Activated naive CD8-positive, alpha-beta T cell treated with anti-CD3 and anti-CD28 coated beads for 36 hours (primary cell): ENCODE results near the gene CDH3. TPM values are rescaled to one million over a fixed set of nuclear protein-coding genes. Genes with fewer than 3 reads are reported as not detected.
A peak's percentile ranks its signal among the peaks of the same experiment; 100 is the strongest.

Experiments
- DNase-seq: peaks from one replicate; pipeline ENCODE4 v3.0.0; 2021
- H3K27ac Mint-ChIP-seq: one replicate; pipeline ENCODE4 v1.8.0; 2022; ENCODE audit warnings: mild to moderate bottlenecking, moderate library complexity, mixed read lengths
- H3K27me3 Mint-ChIP-seq: one replicate; pipeline ENCODE4 v1.8.0; 2022; ENCODE audit warnings: mild to moderate bottlenecking, mixed read lengths
- H3K36me3 Mint-ChIP-seq: one replicate; pipeline ENCODE4 v1.8.0; 2021; ENCODE audit warnings: mild to moderate bottlenecking, mixed read lengths
- H3K4me1 Mint-ChIP-seq: one replicate; pipeline ENCODE4 v1.8.0; 2021; ENCODE audit warnings: mixed read lengths
- H3K4me3 Mint-ChIP-seq: one replicate; pipeline ENCODE4 v1.8.0; 2022; ENCODE audit warnings: mild to moderate bottlenecking, moderate library complexity, mixed read lengths
- H3K9me3 Mint-ChIP-seq: one replicate; pipeline ENCODE4 v1.8.0; 2022; ENCODE audit warnings: mixed read lengths
- total RNA-seq, 2 experiments: library from RNA; stranded (reverse); gene quantifications; one replicate each; pipeline ENCODE4 v1.2.3, GENCODE V29; 2021

CDH3 gene
- total RNA-seq, 2 experiments from 2014 or later: 0.37 to 0.44 TPM

- H3K36me3 Mint-ChIP-seq: no peaks in the 10 kb centered on the region
- no peak overlapping the region for H3K4me3 Mint-ChIP-seq
- peaks cover 6% of the 10 kb centered on the region for H3K4me1 Mint-ChIP-seq
- peaks cover 19% of the 10 kb centered on the region for H3K27me3 Mint-ChIP-seq
- H3K27ac Mint-ChIP-seq: no peak overlapping the region
- no peaks in the 10 kb centered on the region for H3K9me3 Mint-ChIP-seq
- no peak for DNase-seq
Observed at GRCh38 chr16:68662035-68662434, 16.9 kb downstream of the CDH3 start.

- H3K27ac Mint-ChIP-seq: no peak overlapping the region
- no peak overlapping the region for H3K4me3 Mint-ChIP-seq
- H3K9me3 Mint-ChIP-seq: no peaks in the 10 kb centered on the region
- H3K27me3 Mint-ChIP-seq: peaks cover 11% of the 10 kb centered on the region
- no peak for DNase-seq
- H3K36me3 Mint-ChIP-seq: no peaks in the 10 kb centered on the region
- H3K4me1 Mint-ChIP-seq: peaks cover 20% of the 10 kb centered on the region
Observed at GRCh38 chr16:68664297-68664696, 19.2 kb downstream of the CDH3 start.

GRCh38 chr16:68665501-68665900 lies 20.4 kb downstream of the CDH3 start:
- DNase-seq: no peak
- H3K4me3 Mint-ChIP-seq: no peak overlapping the region
- no peak overlapping the region for H3K27ac Mint-ChIP-seq
- peaks cover 14% of the 10 kb centered on the region for H3K4me1 Mint-ChIP-seq
- no peaks in the 10 kb centered on the region for H3K36me3 Mint-ChIP-seq
- no peaks in the 10 kb centered on the region for H3K9me3 Mint-ChIP-seq
- H3K27me3 Mint-ChIP-seq: peaks cover 4% of the 10 kb centered on the region

GRCh38 chr16:68668266-68668665 lies 23.2 kb downstream of the CDH3 start:
- Mint-ChIP-seq H3K27me3 (peaks cover 10% of the 10 kb centered on the region), H3K9me3 (no peaks in the 10 kb centered on the region), H3K4me3 (no peak overlapping the region), H3K36me3 (no peaks in the 10 kb centered on the region), H3K27ac (peak overlapping the region; percentile 39), H3K4me1 (peaks cover 14% of the 10 kb centered on the region)
- peak; percentile 30 for DNase-seq

- Mint-ChIP-seq H3K4me1 (no peaks in the 10 kb centered on the region), H3K27ac (no peak overlapping the region), H3K27me3 (peaks cover 4% of the 10 kb centered on the region), H3K36me3 (no peaks in the 10 kb centered on the region), H3K4me3 (no peak overlapping the region), H3K9me3 (no peaks in the 10 kb centered on the region)
- no peak for DNase-seq
Observed at GRCh38 chr16:68676113-68676860, 31.2 kb downstream of the CDH3 start.

- Mint-ChIP-seq H3K4me1 (no peaks in the 10 kb centered on the region), H3K27me3 (no peaks in the 10 kb centered on the region), H3K36me3 (no peaks in the 10 kb centered on the region), H3K4me3 (no peak overlapping the region), H3K9me3 (no peaks in the 10 kb centered on the region), H3K27ac (no peak overlapping the region)
- no peak for DNase-seq
Observed at GRCh38 chr16:68681038-68681437, 35.9 kb downstream of the CDH3 start.

GRCh38 chr16:68685685-68686478 lies 40.8 kb downstream of the CDH3 start:
- Mint-ChIP-seq H3K27ac (no peak overlapping the region), H3K9me3 (no peaks in the 10 kb centered on the region), H3K27me3 (no peaks in the 10 kb centered on the region)

GRCh38 chr16:68686905-68687304 lies 41.8 kb downstream of the CDH3 start:
- no peak overlapping the region for H3K4me3 Mint-ChIP-seq

More at GRCh38 chr16:68685685-68686478, 40.8 kb downstream of the CDH3 start:
- H3K4me3 Mint-ChIP-seq: no peak overlapping the region
- H3K4me1 Mint-ChIP-seq: no peaks in the 10 kb centered on the region
- no peak for DNase-seq
- H3K36me3 Mint-ChIP-seq: no peaks in the 10 kb centered on the region

GRCh38 chr16:68689921-68690320 lies 44.8 kb downstream of the CDH3 start:
- Mint-ChIP-seq H3K27ac (no peak overlapping the region), H3K4me3 (no peak overlapping the region), H3K4me1 (no peaks in the 10 kb centered on the region), H3K36me3 (no peaks in the 10 kb centered on the region), H3K27me3 (no peaks in the 10 kb centered on the region), H3K9me3 (no peaks in the 10 kb centered on the region)
- DNase-seq: no peak

More at GRCh38 chr16:68686905-68687304, 41.8 kb downstream of the CDH3 start:
- no peak for DNase-seq
- Mint-ChIP-seq H3K36me3 (no peaks in the 10 kb centered on the region), H3K4me1 (no peaks in the 10 kb centered on the region), H3K27ac (no peak overlapping the region), H3K9me3 (no peaks in the 10 kb centered on the region), H3K27me3 (no peaks in the 10 kb centered on the region)

GRCh38 chr16:68695575-68695974 lies 50.5 kb downstream of the CDH3 start:
- Mint-ChIP-seq H3K4me3 (no peak overlapping the region), H3K27ac (no peak overlapping the region), H3K9me3 (no peaks in the 10 kb centered on the region), H3K36me3 (no peaks in the 10 kb centered on the region), H3K27me3 (no peaks in the 10 kb centered on the region), H3K4me1 (no peaks in the 10 kb centered on the region)
- no peak for DNase-seq

GRCh38 chr16:68696514-68696913 lies 51.4 kb downstream of the CDH3 start:
- Mint-ChIP-seq H3K27me3 (no peaks in the 10 kb centered on the region), H3K36me3 (no peaks in the 10 kb centered on the region), H3K4me3 (no peak overlapping the region), H3K9me3 (no peaks in the 10 kb centered on the region), H3K4me1 (no peaks in the 10 kb centered on the region), H3K27ac (no peak overlapping the region)
- DNase-seq: no peak

- no peak for DNase-seq
- Mint-ChIP-seq H3K9me3 (no peaks in the 10 kb centered on the region), H3K27ac (no peak overlapping the region), H3K4me3 (no peak overlapping the region), H3K4me1 (no peaks in the 10 kb centered on the region), H3K36me3 (no peaks in the 10 kb centered on the region), H3K27me3 (no peaks in the 10 kb centered on the region)
Observed at GRCh38 chr16:68698091-68698490, 53.0 kb downstream of the CDH3 start.

- no peak overlapping the region for H3K27ac Mint-ChIP-seq
- H3K27me3 Mint-ChIP-seq: peaks cover 4% of the 10 kb centered on the region
Observed at GRCh38 chr16:68700120-68700519, 55.0 kb downstream of the CDH3 start.

GRCh38 chr16:68700831-68701230 lies 55.7 kb downstream of the CDH3 start:
- peaks cover 3% of the 10 kb centered on the region for H3K4me1 Mint-ChIP-seq
- DNase-seq: no peak
- H3K9me3 Mint-ChIP-seq: no peaks in the 10 kb centered on the region
- no peak overlapping the region for H3K4me3 Mint-ChIP-seq
- no peaks in the 10 kb centered on the region for H3K36me3 Mint-ChIP-seq
- no peak overlapping the region for H3K27ac Mint-ChIP-seq
- peaks cover 4% of the 10 kb centered on the region for H3K27me3 Mint-ChIP-seq

More at GRCh38 chr16:68700120-68700519, 55.0 kb downstream of the CDH3 start:
- no peaks in the 10 kb centered on the region for H3K36me3 Mint-ChIP-seq
- no peak overlapping the region for H3K4me3 Mint-ChIP-seq
- no peaks in the 10 kb centered on the region for H3K9me3 Mint-ChIP-seq
- DNase-seq: no peak
- peaks cover 3% of the 10 kb centered on the region for H3K4me1 Mint-ChIP-seq

GRCh38 chr16:68704232-68704867 lies 59.2 kb downstream of the CDH3 start:
- DNase-seq: peak; percentile 58
- no peaks in the 10 kb centered on the region for H3K36me3 Mint-ChIP-seq
- H3K4me3 Mint-ChIP-seq: no peak overlapping the region
- H3K9me3 Mint-ChIP-seq: no peaks in the 10 kb centered on the region
- peaks cover 7% of the 10 kb centered on the region for H3K27me3 Mint-ChIP-seq
- H3K27ac Mint-ChIP-seq: no peak overlapping the region
- peaks cover 3% of the 10 kb centered on the region for H3K4me1 Mint-ChIP-seq
